Embryonic facial prominence (tissue), 1 donor: ENCODE results near the gene MAG.
A peak's percentile ranks its signal among the peaks of the same experiment; 100 is the strongest.

Experiments used
- DNase-seq: peaks from one replicate; pipeline ENCODE4 v3.0.0-alpha.2; 2016; ENCODE audit errors: extremely low spot score

Gene MAG

GRCh38 chr19:35291916-35292315, at the start of gene MAG:
Gene MAG (plus strand): TSS chr19:35292161. CDS start chr19:35295409, 3,248 bp downstream.
- DNase-seq, result no peak

GRCh38 chr19:35246466-35247092, 45.4 kb upstream of the MAG start:
- no peak for DNase-seq

- peak; percentile 13 for DNase-seq
Observed at GRCh38 chr19:35247526-35248309, 44.2 kb upstream of the MAG start.

GRCh38 chr19:35248310-35249145, 43.4 kb upstream of the MAG start, which contains the start of gene LSR:
Gene LSR (plus strand): TSS chr19:35249002. CDS start chr19:35249023, 21 bp downstream.
- peak; percentile 20 for DNase-seq

- DNase-seq, result no peak
Observed at GRCh38 chr19:35249146-35249847, 42.7 kb upstream of the MAG start.

- no peak for DNase-seq
Observed at GRCh38 chr19:35249848-35250711, 41.9 kb upstream of the MAG start.

GRCh38 chr19:35251456-35251855, 40.5 kb upstream of the MAG start:
- DNase-seq, result no peak

- DNase-seq, result no peak
Observed at GRCh38 chr19:35253316-35254286, 38.4 kb upstream of the MAG start.

- DNase-seq, result no peak
Observed at GRCh38 chr19:35254341-35255297, 37.3 kb upstream of the MAG start.

- DNase-seq, result no peak
Observed at GRCh38 chr19:35256566-35256965, 35.4 kb upstream of the MAG start.

- no peak for DNase-seq
Observed at GRCh38 chr19:35257113-35257461, 34.9 kb upstream of the MAG start.

- DNase-seq, result no peak
Observed at GRCh38 chr19:35260694-35261304, 31.2 kb upstream of the MAG start.

- no peak for DNase-seq
Observed at GRCh38 chr19:35261356-35262100, 30.4 kb upstream of the MAG start.

GRCh38 chr19:35262101-35262761, 29.7 kb upstream of the MAG start:
- DNase-seq, result no peak

- no peak for DNase-seq
Observed at GRCh38 chr19:35264268-35265125, 27.5 kb upstream of the MAG start.
